ENCODE measurements around the gene PRSS33. TPM values are rescaled to one million over a fixed set of nuclear protein-coding genes. Genes with fewer than 3 reads are reported as not detected.

The PRSS33 gene
- polyA plus RNA-seq, result not detected

- peak within 1 kb of the TSS in 2 of 4 donors; percentile 54 to 68 for H3K4me3 Mint-ChIP-seq
These were observed at the start of gene PRSS33 for GRCh38 chr16:2787406-2787805. Gene PRSS33, minus strand, starts transcription at chr16:2787560. Its CDS starts 1,013 bp downstream, at chr16:2786547.

GRCh38 chr16:2836646-2837508 is 49.5 kb upstream of the PRSS33 start:
- Mint-ChIP-seq H3K27ac (no peak overlapping the region), H3K9me3 (peaks cover 0 to 4% (median 0%) of the 10 kb centered on the region in 3 donors), H3K4me3 (peak overlapping the region in 1 of 4 donors; percentile 65), H3K36me3 (no peaks in the 10 kb centered on the region), H3K4me1 (peaks cover 2 to 4% (median 4%) of the 10 kb centered on the region in 3 donors), H3K27me3 (peaks cover 10% of the 10 kb centered on the region)

More at GRCh38 chr16:2787406-2787805, at the start of gene PRSS33:
- Mint-ChIP-seq H3K4me1 (no peaks in the 10 kb centered on the region), H3K9me3 (no peaks in the 10 kb centered on the region), H3K27ac (no peak within 1 kb of the TSS), H3K27me3 (peaks cover 21% of the 10 kb centered on the region), H3K36me3 (no peaks in the 10 kb centered on the region)

- Mint-ChIP-seq H3K4me3 (peak overlapping the region in 1 of 4 donors; percentile 73), H3K9me3 (peaks cover 0 to 3% (median 0%) of the 10 kb centered on the region in 3 donors)
These were observed 48.5 kb upstream of the PRSS33 start for GRCh38 chr16:2835638-2836493.

GRCh38 chr16:2834968-2835367 is 47.6 kb upstream of the PRSS33 start:
- Mint-ChIP-seq H3K4me3 (no peak overlapping the region), H3K4me1 (peaks cover 0 to 4% (median 3%) of the 10 kb centered on the region in 3 donors), H3K27ac (peak overlapping the region in 1 of 3 donors; percentile 78), H3K9me3 (peaks cover 0 to 2% (median 0%) of the 10 kb centered on the region in 3 donors), H3K27me3 (peaks cover 21% of the 10 kb centered on the region), H3K36me3 (no peaks in the 10 kb centered on the region)

More at GRCh38 chr16:2835638-2836493, 48.5 kb upstream of the PRSS33 start:
- H3K36me3 Mint-ChIP-seq, result no peaks in the 10 kb centered on the region
- peak overlapping the region in 1 of 3 donors; percentile 31 for H3K27ac Mint-ChIP-seq
- H3K27me3 Mint-ChIP-seq, result peaks cover 18% of the 10 kb centered on the region
- peaks cover 0 to 4% (median 4%) of the 10 kb centered on the region in 3 donors for H3K4me1 Mint-ChIP-seq

GRCh38 chr16:2833776-2834175 is 46.4 kb upstream of the PRSS33 start:
- H3K4me3 Mint-ChIP-seq, result no peak overlapping the region
- H3K9me3 Mint-ChIP-seq, result peaks cover 0 to 2% (median 0%) of the 10 kb centered on the region in 3 donors
- H3K4me1 Mint-ChIP-seq, result peaks cover 0 to 4% (median 3%) of the 10 kb centered on the region in 3 donors
- H3K36me3 Mint-ChIP-seq, result no peaks in the 10 kb centered on the region
- H3K27ac Mint-ChIP-seq, result no peak overlapping the region
- H3K27me3 Mint-ChIP-seq, result peaks cover 21% of the 10 kb centered on the region

GRCh38 chr16:2831203-2831602 is 43.8 kb upstream of the PRSS33 start:
- Mint-ChIP-seq H3K27me3 (peaks cover 18% of the 10 kb centered on the region), H3K4me3 (no peak overlapping the region), H3K27ac (no peak overlapping the region), H3K36me3 (no peaks in the 10 kb centered on the region), H3K4me1 (no peaks in the 10 kb centered on the region), H3K9me3 (no peaks in the 10 kb centered on the region)

GRCh38 chr16:2830355-2830695 is 43.0 kb upstream of the PRSS33 start:
- Mint-ChIP-seq H3K4me3 (no peak overlapping the region), H3K4me1 (no peaks in the 10 kb centered on the region), H3K27me3 (peaks cover 17% of the 10 kb centered on the region), H3K9me3 (no peaks in the 10 kb centered on the region), H3K36me3 (no peaks in the 10 kb centered on the region), H3K27ac (no peak overlapping the region)

- Mint-ChIP-seq H3K4me3 (peak within 1 kb of the TSS in 1 of 4 donors; percentile 20), H3K27ac (no peak within 1 kb of the TSS), H3K4me1 (no peaks in the 10 kb centered on the region), H3K27me3 (peaks cover 16% of the 10 kb centered on the region), H3K36me3 (no peaks in the 10 kb centered on the region), H3K9me3 (no peaks in the 10 kb centered on the region)
These were observed 42.4 kb upstream of the PRSS33 start, which contains the start of gene ZG16B for GRCh38 chr16:2829501-2830354. Gene ZG16B, plus strand, starts transcription at chr16:2830303. Its CDS starts 139 bp downstream, at chr16:2830442.

- Mint-ChIP-seq H3K4me3 (no peak overlapping the region), H3K36me3 (no peaks in the 10 kb centered on the region), H3K27ac (no peak overlapping the region), H3K4me1 (no peaks in the 10 kb centered on the region), H3K27me3 (peaks cover 16% of the 10 kb centered on the region), H3K9me3 (no peaks in the 10 kb centered on the region)
These were observed 41.6 kb upstream of the PRSS33 start for GRCh38 chr16:2828876-2829430.

- no peaks in the 10 kb centered on the region for H3K9me3 Mint-ChIP-seq
- H3K36me3 Mint-ChIP-seq, result no peaks in the 10 kb centered on the region
- peaks cover 16% of the 10 kb centered on the region for H3K27me3 Mint-ChIP-seq
- no peaks in the 10 kb centered on the region for H3K4me1 Mint-ChIP-seq
- no peak overlapping the region for H3K27ac Mint-ChIP-seq
- no peak overlapping the region for H3K4me3 Mint-ChIP-seq
These were observed 41.1 kb upstream of the PRSS33 start for GRCh38 chr16:2828521-2828840.

GRCh38 chr16:2827831-2828520 is 40.6 kb upstream of the PRSS33 start:
- H3K36me3 Mint-ChIP-seq, result no peaks in the 10 kb centered on the region
- peaks cover 16% of the 10 kb centered on the region for H3K27me3 Mint-ChIP-seq
- no peaks in the 10 kb centered on the region for H3K9me3 Mint-ChIP-seq
- no peaks in the 10 kb centered on the region for H3K4me1 Mint-ChIP-seq
- no peak overlapping the region for H3K4me3 Mint-ChIP-seq
- no peak overlapping the region for H3K27ac Mint-ChIP-seq

- Mint-ChIP-seq H3K36me3 (no peaks in the 10 kb centered on the region), H3K27ac (no peak overlapping the region), H3K9me3 (no peaks in the 10 kb centered on the region), H3K27me3 (peaks cover 14% of the 10 kb centered on the region), H3K4me1 (peaks cover 0 to 3% (median 0%) of the 10 kb centered on the region in 3 donors), H3K4me3 (no peak overlapping the region)
These were observed 40.0 kb upstream of the PRSS33 start for GRCh38 chr16:2827374-2827791.

GRCh38 chr16:2826591-2827373 is 39.4 kb upstream of the PRSS33 start:
- no peak overlapping the region for H3K4me3 Mint-ChIP-seq
- H3K9me3 Mint-ChIP-seq, result no peaks in the 10 kb centered on the region
- H3K36me3 Mint-ChIP-seq, result no peaks in the 10 kb centered on the region
- H3K4me1 Mint-ChIP-seq, result peaks cover 0 to 3% (median 0%) of the 10 kb centered on the region in 3 donors
- no peak overlapping the region for H3K27ac Mint-ChIP-seq
- H3K27me3 Mint-ChIP-seq, result peaks cover 14% of the 10 kb centered on the region
